Ammon's horn (tissue), 1 donor: Measurements from ENCODE around the gene BCORL1.

Source experiments
- DNase-seq: peaks from one replicate; pipeline ENCODE4 v3.0.0-alpha.2; 2016; ENCODE audit warnings: low spot score

The BCORL1 gene

GRCh38 chrX:129982300-129983251 is at the start of gene BCORL1:
Gene BCORL1, plus strand, starts transcription at chrX:129982635. Its CDS starts 22,597 bp downstream, at chrX:130005232.
- peak; percentile 96 for DNase-seq

- peak; percentile 12 for DNase-seq
Measured at GRCh38 chrX:129932821-129933321, 49.6 kb upstream of the BCORL1 start.

GRCh38 chrX:129933700-129934099 is 48.7 kb upstream of the BCORL1 start:
- DNase-seq, result peak; percentile 21

- DNase-seq, result peak; percentile 14
Measured at GRCh38 chrX:129934461-129934860, 48.0 kb upstream of the BCORL1 start.

- no peak for DNase-seq
Measured at GRCh38 chrX:129934952-129935351, 47.5 kb upstream of the BCORL1 start.

- DNase-seq, result peak; percentile 27
Measured at GRCh38 chrX:129938081-129938480, 44.4 kb upstream of the BCORL1 start.

- no peak for DNase-seq
Measured at GRCh38 chrX:129939986-129940385, 42.4 kb upstream of the BCORL1 start.

- DNase-seq, result no peak
Measured at GRCh38 chrX:129940721-129941120, 41.7 kb upstream of the BCORL1 start.

- no peak for DNase-seq
Measured at GRCh38 chrX:129945131-129945530, 37.3 kb upstream of the BCORL1 start.

GRCh38 chrX:129953334-129953648 is 29.1 kb upstream of the BCORL1 start:
- DNase-seq, result no peak

- DNase-seq, result no peak
Measured at GRCh38 chrX:129953881-129954280, 28.6 kb upstream of the BCORL1 start.

- no peak for DNase-seq
Measured at GRCh38 chrX:129954804-129955203, 27.6 kb upstream of the BCORL1 start.

- DNase-seq, result no peak
Measured at GRCh38 chrX:129955682-129956081, 26.8 kb upstream of the BCORL1 start.

GRCh38 chrX:129956145-129956544 is 26.3 kb upstream of the BCORL1 start:
- DNase-seq, result no peak

- DNase-seq, result no peak
Measured at GRCh38 chrX:129956765-129957164, 25.7 kb upstream of the BCORL1 start.

GRCh38 chrX:129957241-129958082 is 25.0 kb upstream of the BCORL1 start:
- DNase-seq, result peak; percentile 35

GRCh38 chrX:129958083-129958465 is 24.4 kb upstream of the BCORL1 start:
- peak; percentile 3 for DNase-seq

- no peak for DNase-seq
Measured at GRCh38 chrX:129958814-129959492, 23.5 kb upstream of the BCORL1 start.

GRCh38 chrX:129959493-129959832 is 23.0 kb upstream of the BCORL1 start:
- no peak for DNase-seq

GRCh38 chrX:129961180-129962083 is 21.0 kb upstream of the BCORL1 start:
- DNase-seq, result peak; percentile 6

- DNase-seq, result no peak
Measured at GRCh38 chrX:129963729-129964128, 18.7 kb upstream of the BCORL1 start.
